Thyroid gland (tissue), 4 donors: ENCODE data around the gene RAD9A. TPM values are rescaled to one million over a fixed set of nuclear protein-coding genes. Genes with fewer than 3 reads are reported as not detected.

Experiments used
- DNase-seq, 2 donors: peaks; one replicate each; pipeline ENCODE4 v3.0.0-alpha.2; 2019
- H3K27ac ChIP-seq, 3 donors: fragments of 200-600 bp; sonication (generic); 1 replicate in 2 of 3; 2 replicates in 1 of 3; pipeline ENCODE4 v1.5.1; 2016 to 2019; ENCODE audit warnings: mild to moderate bottlenecking in 1 of 3, moderate library complexity in 1 of 3
- H3K27me3 ChIP-seq: fragments of 200-600 bp; sonication (generic); one replicate; pipeline ENCODE4 v1.5.1; 2019
- H3K36me3 ChIP-seq, 2 donors: fragments of 200-600 bp; sonication (generic); one replicate each; pipeline ENCODE4 v1.5.1; 2016 to 2019
- H3K4me1 ChIP-seq, 2 donors: fragments of 200-600 bp; sonication (generic); one replicate each; pipeline ENCODE4 v1.5.1; 2017 to 2019
- H3K4me3 ChIP-seq, 3 donors: fragments of 200-600 bp; sonication (generic); replicated peaks in 1 of 3; 1 replicate in 2 of 3; 2 replicates in 1 of 3; pipeline ENCODE4 v1.5.1; 2016; ENCODE audit warnings: mild to moderate bottlenecking in 1 of 3
- H3K9me3 ChIP-seq: fragments of 200-600 bp; sonication (generic); one replicate; pipeline ENCODE4 v1.5.1; 2017
- CTCF ChIP-seq, 6 experiments: fragments of 200-600 bp in 3 of 6; fragments of 450-650 bp in 3 of 6; sonication (generic) in 3 of 6; IDR thresholded peaks; one replicate each; pipeline ENCODE4 v1.5.1; 2016 to 2019; ENCODE audit warnings: antibody characterized with exemption in 6 of 6, mild to moderate bottlenecking in 2 of 6, inconsistent platforms in 1 of 6, moderate library complexity in 1 of 6
- POLR2A ChIP-seq, 2 donors: fragments of 450-650 bp; IDR thresholded peaks; one replicate each; pipeline ENCODE4 v1.6.1; 2017; ENCODE audit warnings: antibody characterized with exemption in 2 of 2, mild to moderate bottlenecking in 2 of 2, moderate library complexity in 1 of 2
- WGBS, 2 donors: methylation state at CpG; one replicate each; pipeline ENCODE4 v1.1.5; 2017; 5-methylcytosine and 5-hydroxymethylcytosine counted together
- intact Hi-C: fragments of 100-400 bp; cut with DNase I; formaldehyde crosslinking; loops from one replicate; pipeline ENCODE4 v1.15.1; 2023
- total RNA-seq, 4 donors: library from RNA; depleted of rRNA; stranded (reverse); fragments of >200 nt; gene quantifications; one replicate each; pipeline ENCODE4 v1.2.3, GENCODE V29; 2016

Gene RAD9A
- total RNA-seq, 4 donors from 2014 or later, result 22.7 to 38.0 (median 31.0) TPM

- Histone ChIP-seq H3K4me1 (peaks cover 68 to 83% of the 10 kb centered on the region in 2 donors), H3K4me3 (no peak overlapping the region), H3K9me3 (no peaks in the 10 kb centered on the region), H3K27ac (peak overlapping the region; percentile 69 to 100 (median 95)), H3K36me3 (no peaks in the 10 kb centered on the region), H3K27me3 (no peaks in the 10 kb centered on the region)
- intact Hi-C loops, result no loop called here
- DNase-seq, result peak; percentile 76 to 77
- TF ChIP-seq CTCF (IDR thresholded peaks at IDR 0.05) (no peak), POLR2A (IDR thresholded peaks at IDR 0.05) (peak in 1 of 2 donors; percentile 12)
- 42 to 52% methylated on average over 12 of the region's 12 CpGs for WGBS, 2 donors
Observed at GRCh38 chr11:67369801-67370284, 21.9 kb upstream of the RAD9A start.

GRCh38 chr11:67370351-67371076 is 21.3 kb upstream of the RAD9A start:
- DNase-seq, result no peak
- no peaks in the 10 kb centered on the region for H3K36me3 ChIP-seq
- no peak for TF ChIP-seq CTCF (IDR thresholded peaks at IDR 0.05)
- no peak for TF ChIP-seq POLR2A (IDR thresholded peaks at IDR 0.05)
- intact Hi-C loops, result no loop called here
- no peaks in the 10 kb centered on the region for H3K9me3 ChIP-seq
- peaks cover 69 to 83% of the 10 kb centered on the region in 2 donors for H3K4me1 ChIP-seq
- no peak overlapping the region for H3K4me3 ChIP-seq
- WGBS, 2 donors, result 46 to 47% methylated on average over 11 to 13 of the region's 14 CpGs
- no peaks in the 10 kb centered on the region for H3K27me3 ChIP-seq
- H3K27ac ChIP-seq, result peak overlapping the region; percentile 94 to 100 (median 95)

GRCh38 chr11:67371189-67371910 is 20.4 kb upstream of the RAD9A start:
- peak overlapping the region; percentile 94 to 100 (median 95) for H3K27ac ChIP-seq
- H3K27me3 ChIP-seq, result no peaks in the 10 kb centered on the region
- H3K36me3 ChIP-seq, result no peaks in the 10 kb centered on the region
- WGBS, 2 donors, result 26 to 37% methylated on average over 8 of the region's 8 CpGs
- peak; percentile 82 to 87 for DNase-seq
- H3K4me1 ChIP-seq, result peaks cover 61 to 77% of the 10 kb centered on the region in 2 donors
- intact Hi-C loops, result no loop called here
- no peaks in the 10 kb centered on the region for H3K9me3 ChIP-seq
- no peak for TF ChIP-seq POLR2A (IDR thresholded peaks at IDR 0.05)
- TF ChIP-seq CTCF (IDR thresholded peaks at IDR 0.05), result peak; percentile 16 to 78 (median 58)
- peak overlapping the region in 1 of 3 donors; percentile 66 for H3K4me3 ChIP-seq

GRCh38 chr11:67371911-67372320 is 19.9 kb upstream of the RAD9A start:
- Histone ChIP-seq H3K36me3 (no peaks in the 10 kb centered on the region), H3K4me3 (peak overlapping the region in 2 of 3 donors; percentile 23 to 66), H3K27me3 (no peaks in the 10 kb centered on the region), H3K4me1 (peaks cover 56 to 75% of the 10 kb centered on the region in 2 donors), H3K9me3 (no peaks in the 10 kb centered on the region), H3K27ac (peak overlapping the region; percentile 94 to 100 (median 95))
- 10 to 20% methylated on average over 9 to 14 of the region's 16 CpGs for WGBS, 2 donors
- DNase-seq, result no peak
- intact Hi-C loops, result no loop called here
- TF ChIP-seq POLR2A (IDR thresholded peaks at IDR 0.05) (no peak), CTCF (IDR thresholded peaks at IDR 0.05) (no peak)
